Thymus (tissue), 11 donors: ENCODE measurements around the gene GRN. TPM values are rescaled to one million over a fixed set of nuclear protein-coding genes. Genes with fewer than 3 reads are reported as not detected.
"Not testable (repeated sequence)": the region's sequence is repeated elsewhere in the genome, so short reads cannot be mapped to it uniquely, and the experiment has no call there.

Experiments used
- DNase-seq, 9 donors: peaks; one replicate each; pipeline ENCODE4 v3.0.0-alpha.2; 2013; ENCODE audit warnings: low spot score in 9 of 9, low read depth in 6 of 9, missing footprints in 1 of 9
- H3K27ac ChIP-seq, 2 donors: one replicate each; pipeline ENCODE4 v1.5.1; 2013; ENCODE audit warnings: control low read depth in 1 of 2, low read depth in 1 of 2, low read length in 1 of 2, mild to moderate bottlenecking in 1 of 2, moderate library complexity in 1 of 2
- H3K27me3 ChIP-seq, 2 donors: one replicate each; pipeline ENCODE4 v1.5.1; 2013; ENCODE audit warnings: low read length in 1 of 2; ENCODE audit not compliant: control insufficient read depth in 2 of 2, insufficient read depth in 1 of 2
- H3K36me3 ChIP-seq, 2 donors: one replicate each; pipeline ENCODE4 v1.5.1; 2013; ENCODE audit warnings: low read length in 1 of 2, mild to moderate bottlenecking in 1 of 2, moderate library complexity in 1 of 2; ENCODE audit not compliant: control insufficient read depth in 2 of 2, insufficient read depth in 2 of 2
- H3K4me1 ChIP-seq, 2 donors: one replicate each; pipeline ENCODE4 v1.5.1; 2013; ENCODE audit warnings: low read length in 2 of 2; ENCODE audit not compliant: control insufficient read depth in 2 of 2, insufficient read depth in 2 of 2
- H3K4me3 ChIP-seq, 2 donors: one replicate each; pipeline ENCODE4 v1.5.1; 2013; ENCODE audit warnings: low read length in 2 of 2, control low read depth in 1 of 2, mild to moderate bottlenecking in 1 of 2
- H3K9me3 ChIP-seq, 2 donors: one replicate each; pipeline ENCODE4 v1.5.1; 2013; ENCODE audit warnings: low read length in 1 of 2, mild to moderate bottlenecking in 1 of 2; ENCODE audit not compliant: control insufficient read depth in 2 of 2, insufficient read depth in 1 of 2
- WGBS: extraction: QIAGEN DNeasy Blood & Tissue Kit; methylation state at CpG from one replicate; pipeline ENCODE4 v1.1.7; 2013; 5-methylcytosine and 5-hydroxymethylcytosine counted together
- polyA plus RNA-seq: library from polyadenylated mRNA; stranded (reverse); fragments of 200-250 nt; gene quantifications from one replicate; pipeline ENCODE4 v1.2.3, GENCODE V29; 2013
- total RNA-seq: library from RNA; stranded (reverse); fragments of 120-200 nt; gene quantifications from one replicate; pipeline ENCODE4 v1.2.4, GENCODE V29; 2013
- donor health status: healthy.

The GRN gene
- total and polyA plus RNA-seq, 2 donors = 74.8 to 93.0 TPM

GRCh38 chr17:44369414-44370023 lies 24.4 kb downstream of the GRN start:
- WGBS = 47% methylated on average over 17 of the region's 17 CpGs
- not testable (repeated sequence) for H3K4me3 ChIP-seq, H3K36me3 ChIP-seq, H3K4me1 ChIP-seq, DNase-seq, H3K27ac ChIP-seq, H3K9me3 ChIP-seq
- H3K27me3 ChIP-seq = peaks cover 2 to 63% of the 10 kb centered on the region in 2 donors

DNA sequence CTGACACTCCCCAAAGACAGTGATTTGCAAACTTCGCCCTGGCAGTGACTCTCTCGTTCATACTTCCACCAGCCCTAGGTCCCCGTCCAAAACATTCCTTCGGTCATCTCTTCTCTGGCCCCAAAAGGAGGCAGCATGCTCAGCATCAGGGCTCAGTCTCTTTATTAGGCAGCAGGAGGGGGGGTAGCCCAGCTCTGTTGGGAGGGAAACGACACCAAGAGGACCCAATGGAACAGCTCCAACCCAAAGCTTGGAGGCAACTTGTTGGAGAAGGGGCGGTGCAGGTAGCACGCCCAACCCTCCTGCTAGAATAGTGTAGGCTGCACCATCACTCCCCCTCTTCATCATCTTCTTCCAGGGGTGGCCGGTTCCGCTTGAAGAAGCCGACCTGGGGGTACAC lies 26.9 kb downstream of the GRN start:
- Histone ChIP-seq H3K36me3 (no peaks in the 10 kb centered on the region), H3K9me3 (no peaks in the 10 kb centered on the region)
- WGBS = 86% methylated on average over 10 of the region's 10 CpGs

DNA sequence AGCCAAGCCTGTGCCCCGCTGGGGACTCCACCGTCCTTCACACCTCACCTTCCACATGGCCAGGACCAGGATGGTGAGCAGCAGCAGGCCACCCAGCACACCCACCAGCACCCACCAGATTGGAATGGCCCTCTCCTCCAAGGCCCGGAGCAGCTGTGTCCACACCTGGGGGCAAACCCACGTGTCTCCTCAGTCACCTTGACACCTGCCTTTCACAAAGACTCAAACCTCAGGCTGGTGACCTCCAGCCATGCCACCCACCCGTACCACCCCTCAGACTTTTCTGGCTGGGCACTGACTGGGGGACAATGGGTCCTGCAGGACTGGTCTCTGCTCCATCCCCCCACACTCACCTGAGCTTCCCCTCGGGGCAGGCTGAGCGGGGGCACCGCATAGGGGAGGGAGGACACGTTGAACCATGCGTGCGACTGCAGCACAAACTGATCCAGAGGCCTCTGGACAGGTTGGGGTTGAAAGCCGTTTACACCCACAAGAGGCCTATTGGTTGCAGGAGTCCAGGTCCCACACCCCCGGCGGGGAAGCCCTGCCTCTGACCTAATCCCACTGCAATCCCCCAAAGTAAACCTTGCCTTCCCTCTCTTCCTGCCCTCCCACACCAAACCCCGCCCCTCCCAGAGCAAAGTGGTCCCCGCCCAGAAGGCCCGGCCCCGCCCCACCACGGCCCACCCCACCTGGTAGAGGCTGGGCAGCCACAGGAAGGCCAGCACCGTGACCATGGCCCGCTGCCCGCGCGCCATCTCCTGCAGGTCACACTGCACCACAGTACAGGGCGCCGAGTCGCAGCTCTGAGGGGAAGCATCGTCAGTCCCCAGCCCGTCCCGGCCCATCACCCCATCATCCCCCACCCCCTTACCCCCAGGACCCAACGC lies 29.4 kb downstream of the GRN start:
- Histone ChIP-seq H3K4me3 (no peak overlapping the region), H3K27ac (no peak overlapping the region), H3K36me3 (no peaks in the 10 kb centered on the region), H3K27me3 (peaks cover 2 to 67% of the 10 kb centered on the region in 2 donors), H3K4me1 (no peaks in the 10 kb centered on the region), H3K9me3 (peaks cover 0 to 2% of the 10 kb centered on the region in 2 donors)
- 49% methylated on average over 31 of the region's 31 CpGs for WGBS
- no peak for DNase-seq

More for the DNA sequence above, 26.9 kb downstream of the GRN start:
- H3K27ac ChIP-seq = no peak overlapping the region
- no peak overlapping the region for H3K4me3 ChIP-seq
- DNase-seq = no peak
- peaks cover 2 to 68% of the 10 kb centered on the region in 2 donors for H3K27me3 ChIP-seq
- no peaks in the 10 kb centered on the region for H3K4me1 ChIP-seq

DNA sequence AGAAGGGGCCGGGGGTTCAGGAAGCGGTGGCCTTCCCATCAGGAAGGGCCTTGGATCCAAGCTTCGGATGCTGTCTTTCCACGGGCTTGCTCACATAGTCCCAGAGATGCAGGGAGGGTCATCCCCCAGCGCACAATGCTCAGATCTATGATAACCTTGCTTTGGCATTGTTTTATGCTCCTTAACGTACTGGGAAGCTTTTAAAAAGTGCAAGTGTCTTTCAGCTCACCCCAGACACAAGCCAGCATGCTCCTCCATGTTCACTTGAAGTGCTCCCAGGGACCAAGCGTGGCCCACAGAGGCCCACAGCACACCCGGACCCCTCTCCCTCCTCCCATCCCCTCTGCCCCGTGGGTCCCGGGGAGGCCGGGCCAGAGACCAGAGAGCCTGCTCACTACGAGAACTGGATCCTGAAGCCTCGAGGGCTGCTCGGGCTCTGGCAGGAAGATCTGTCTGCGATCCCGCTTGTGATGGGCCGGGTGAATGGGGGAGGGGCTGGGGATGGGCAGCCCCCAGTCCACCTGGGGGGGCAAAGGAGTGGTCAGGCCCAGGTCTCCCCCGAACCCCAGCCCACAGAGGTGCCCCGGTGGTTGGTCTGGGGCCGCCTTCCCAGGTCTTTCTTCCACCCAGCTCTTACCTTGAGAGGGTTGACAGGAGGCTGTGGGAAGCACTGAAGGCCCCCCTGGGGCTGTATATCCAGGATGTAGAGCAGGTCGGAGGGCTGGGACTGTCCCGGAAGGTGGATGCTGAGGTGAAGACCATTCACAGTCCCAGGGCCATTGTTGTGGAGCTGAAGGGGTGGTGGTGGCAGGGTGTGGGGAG lies 30.3 kb downstream of the GRN start:
- Histone ChIP-seq H3K27me3 (peaks cover 2 to 63% of the 10 kb centered on the region in 2 donors), H3K36me3 (no peaks in the 10 kb centered on the region), H3K27ac (no peak overlapping the region), H3K4me3 (no peak overlapping the region), H3K4me1 (no peaks in the 10 kb centered on the region), H3K9me3 (peaks cover 0 to 2% of the 10 kb centered on the region in 2 donors)
- DNase-seq = no peak
- WGBS = 66% methylated on average over 22 of the region's 22 CpGs

DNA sequence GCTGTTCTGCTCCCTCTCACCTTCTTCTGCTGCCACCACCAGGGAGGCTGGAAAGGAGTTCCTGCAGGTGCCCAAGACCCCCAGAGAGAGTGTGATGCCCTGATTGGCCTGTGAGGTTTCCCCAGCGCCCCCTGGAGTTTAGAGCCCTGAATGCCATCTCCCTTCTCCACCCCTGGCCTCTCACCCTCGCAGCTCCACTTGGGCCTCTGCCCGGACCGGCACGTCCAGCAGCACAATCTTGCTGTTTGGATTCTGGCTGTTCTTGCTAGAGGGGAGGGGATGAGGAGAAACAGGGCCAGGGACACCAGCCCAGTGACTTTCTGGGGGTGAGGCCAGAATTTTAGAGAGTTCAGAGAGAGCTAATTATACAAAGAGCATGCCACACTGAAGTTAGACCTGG lies 31.0 kb downstream of the GRN start:
- H3K4me1 ChIP-seq = no peaks in the 10 kb centered on the region

DNA sequence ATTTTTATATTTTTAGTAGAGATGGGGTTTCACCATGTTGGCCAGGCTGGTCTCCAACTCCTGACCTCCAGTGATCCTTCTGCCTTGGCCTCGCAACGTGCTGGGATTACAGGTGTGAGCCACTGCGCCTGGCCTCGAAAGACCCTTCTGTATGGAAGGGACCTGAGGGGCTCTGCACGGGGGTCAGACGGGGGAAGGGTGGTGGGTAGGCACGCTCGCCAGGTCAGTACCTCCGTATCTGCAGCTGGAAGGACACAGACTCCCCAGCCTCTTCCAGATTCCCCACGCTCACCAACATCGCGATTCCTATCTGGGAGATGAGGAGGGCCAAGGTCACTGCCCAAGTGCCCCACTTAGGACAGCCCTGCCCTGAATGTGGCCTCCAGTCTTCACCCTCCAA lies 31.7 kb downstream of the GRN start:
- DNase-seq = no peak
- H3K4me3 ChIP-seq = no peak overlapping the region
- no peak overlapping the region for H3K27ac ChIP-seq
- peaks cover 0 to 2% of the 10 kb centered on the region in 2 donors for H3K9me3 ChIP-seq
- H3K36me3 ChIP-seq = no peaks in the 10 kb centered on the region
- H3K4me1 ChIP-seq = no peaks in the 10 kb centered on the region
- WGBS = 92% methylated on average over 12 of the region's 12 CpGs
- peaks cover 2 to 64% of the 10 kb centered on the region in 2 donors for H3K27me3 ChIP-seq

More for the DNA sequence above, 31.0 kb downstream of the GRN start:
- H3K36me3 ChIP-seq = no peaks in the 10 kb centered on the region
- WGBS = 66% methylated on average over 5 of the region's 5 CpGs
- H3K9me3 ChIP-seq = peaks cover 0 to 2% of the 10 kb centered on the region in 2 donors
- peak in 1 of 9 donors; percentile 20 for DNase-seq
- no peak overlapping the region for H3K27ac ChIP-seq
- H3K4me3 ChIP-seq = no peak overlapping the region
- H3K27me3 ChIP-seq = peaks cover 2 to 63% of the 10 kb centered on the region in 2 donors

GRCh38 chr17:44378171-44378705 lies 33.1 kb downstream of the GRN start:
- peaks cover under 1 to 64% of the 10 kb centered on the region in 2 donors for H3K27me3 ChIP-seq
- WGBS = 96% methylated on average over 14 of the region's 14 CpGs

GRCh38 chr17:44379887-44380286 lies 34.8 kb downstream of the GRN start:
- no peak overlapping the region for H3K27ac ChIP-seq
- no peaks in the 10 kb centered on the region for H3K36me3 ChIP-seq
- peaks cover 11 to 65% of the 10 kb centered on the region in 2 donors for H3K27me3 ChIP-seq
- H3K4me3 ChIP-seq = no peak overlapping the region
- H3K9me3 ChIP-seq = peaks cover 0 to 2% of the 10 kb centered on the region in 2 donors
- H3K4me1 ChIP-seq = peaks cover 0 to 7% of the 10 kb centered on the region in 2 donors
- WGBS = 93% methylated on average over 10 of the region's 10 CpGs
- no peak for DNase-seq

More at GRCh38 chr17:44378171-44378705, 33.1 kb downstream of the GRN start:
- Histone ChIP-seq H3K36me3 (no peaks in the 10 kb centered on the region), H3K27ac (no peak overlapping the region), H3K9me3 (peaks cover 0 to 2% of the 10 kb centered on the region in 2 donors), H3K4me1 (no peaks in the 10 kb centered on the region), H3K4me3 (no peak overlapping the region)
- no peak for DNase-seq
